T-helper 1 cell treated with Interleukin-12 subunit alpha and Interleukin-12 subunit beta and Interleukin-4 antibody, amounts not matched to agents 30 ng/mL and 1 ng/mL, for 36 hours (primary cell): ENCODE results near the gene ABHD5. TPM values are rescaled to one million over a fixed set of nuclear protein-coding genes. Genes with fewer than 3 reads are reported as not detected.

ENCODE experiments used
- intact Hi-C: fragments of 100-400 bp; cut with micrococcal nuclease; formaldehyde crosslinking; loops from one replicate; pipeline ENCODE4 v1.15.1; 2024
- total RNA-seq: library from RNA; stranded (reverse); gene quantifications from 2 replicates; pipeline ENCODE4 v1.2.3, GENCODE V29; 2022

The ABHD5 gene
- total RNA-seq, 1 donor from 2014 or later, result 19.2 TPM

DNA sequence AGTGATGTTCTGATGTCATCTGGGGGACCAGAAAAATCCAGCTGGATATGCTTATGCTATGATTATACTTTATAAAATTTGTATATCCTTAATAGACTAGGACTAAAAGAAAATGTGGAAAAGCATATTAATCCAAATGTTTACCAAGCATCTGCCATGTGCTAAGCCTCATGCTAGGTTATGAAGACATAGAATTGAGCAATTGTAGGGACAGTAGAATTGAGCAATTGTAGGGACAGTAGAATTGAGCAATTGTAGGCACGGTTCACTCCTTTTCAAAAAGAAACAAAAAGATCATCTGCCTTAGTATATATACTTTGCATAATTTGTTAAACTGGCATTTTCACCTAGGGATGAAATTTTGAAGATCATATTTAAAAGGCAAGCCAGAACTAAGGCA lies 18.3 kb downstream of the ABHD5 start:
- intact Hi-C loops, result no loop called here

DNA sequence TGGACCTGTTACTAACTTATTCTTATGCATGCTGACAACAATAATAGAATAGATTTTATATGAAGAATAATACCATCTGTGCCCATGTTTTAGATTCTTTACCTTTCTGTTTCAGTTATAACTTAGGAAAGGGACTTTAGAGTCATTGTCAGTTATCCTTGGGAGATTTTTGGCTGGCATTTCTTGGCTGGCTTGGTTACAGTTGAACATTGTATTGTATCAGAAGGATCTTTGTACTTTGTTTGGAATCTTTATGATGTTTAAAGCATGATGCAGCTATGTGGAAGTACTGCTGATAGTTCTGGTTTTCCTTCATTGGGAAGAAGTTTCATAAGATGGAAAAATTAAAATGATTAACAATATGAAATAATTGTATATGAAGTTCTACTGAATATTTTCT lies 19.9 kb downstream of the ABHD5 start:
- intact Hi-C loops, result no loop called here

DNA sequence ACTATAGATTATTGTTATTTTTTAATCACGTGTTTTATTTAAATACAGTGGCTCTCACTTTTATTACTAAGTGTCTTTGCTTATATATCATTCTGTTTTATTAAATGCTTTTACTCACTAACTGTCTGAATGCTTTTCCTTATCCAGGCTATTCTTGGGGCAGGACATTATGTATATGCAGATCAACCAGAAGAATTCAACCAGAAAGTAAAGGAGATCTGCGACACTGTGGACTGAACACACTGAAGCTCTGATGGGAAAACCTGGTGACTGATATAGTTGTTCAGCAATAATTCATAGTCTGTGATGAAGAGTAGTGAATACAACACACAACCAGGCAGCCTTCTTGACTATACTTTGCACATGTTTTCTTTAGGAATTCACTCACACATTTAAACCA lies 27.6 kb downstream of the ABHD5 start:
- intact Hi-C loops, result no loop called here

DNA sequence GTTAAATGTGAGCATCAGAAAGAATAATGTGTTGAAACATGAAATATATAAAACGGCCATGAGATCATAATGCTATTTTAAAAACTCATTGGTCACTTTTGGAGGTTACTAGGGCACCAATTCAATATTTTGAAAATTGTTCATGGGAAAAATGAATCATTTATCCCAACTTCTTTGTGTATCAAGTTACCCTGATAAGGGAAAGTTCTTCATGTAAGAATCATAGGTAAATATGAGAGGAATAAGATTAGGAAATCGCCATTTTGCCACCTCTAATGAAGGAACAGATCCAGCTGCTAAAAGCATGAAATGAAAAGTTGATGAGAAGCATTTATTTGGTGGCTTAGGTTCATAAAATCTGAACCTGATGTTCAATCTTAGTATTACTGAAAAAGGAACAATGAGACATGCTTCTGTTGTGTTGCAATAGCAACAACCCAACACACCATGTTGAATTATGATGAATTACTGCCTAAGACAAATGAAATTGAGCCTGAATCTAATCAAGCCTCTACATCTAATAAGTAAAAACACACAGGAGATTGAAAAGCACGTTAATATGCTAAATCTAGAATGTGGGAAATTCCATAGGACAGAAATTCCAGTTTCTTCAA lies 32.5 kb downstream of the ABHD5 start:
- intact Hi-C loops, result no loop called here

DNA sequence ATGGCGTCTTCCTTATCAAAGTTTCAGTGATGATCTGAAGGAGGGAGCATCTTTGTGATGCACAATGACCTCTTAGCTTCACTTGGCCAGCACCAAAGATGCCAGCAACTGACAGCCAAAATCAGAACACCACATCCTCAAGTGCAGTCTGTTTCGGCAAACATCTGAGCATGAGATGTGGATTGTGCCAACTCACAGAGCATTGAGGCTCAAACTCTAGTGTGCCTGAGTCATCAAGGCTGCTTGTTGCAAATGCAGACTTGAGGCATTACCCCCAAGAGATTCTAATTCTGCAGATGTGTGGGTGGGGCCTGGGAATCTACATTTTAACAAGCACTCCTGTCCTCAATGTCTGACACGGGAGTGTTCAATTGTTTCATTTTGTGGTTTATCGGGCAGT lies 35.8 kb downstream of the ABHD5 start:
- intact Hi-C loops, result no loop called here

DNA sequence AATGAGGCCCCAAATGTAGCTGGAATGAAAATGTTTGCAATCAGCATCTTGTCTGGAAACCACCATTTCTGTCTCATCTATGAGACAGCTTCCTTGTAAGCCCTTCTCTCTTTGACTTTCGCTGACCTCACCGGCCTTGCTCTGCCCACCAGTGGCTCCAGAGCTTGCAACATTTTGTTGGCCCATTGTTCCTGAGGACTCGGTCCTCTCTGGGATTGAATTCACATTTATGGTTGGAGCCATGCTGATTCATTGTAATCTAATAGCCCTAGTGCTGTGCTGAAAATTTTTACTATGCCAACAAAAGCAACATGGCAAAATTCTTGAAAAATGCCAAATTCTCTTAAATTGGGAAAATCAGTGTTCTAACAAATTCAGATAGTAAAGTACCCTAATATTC lies 37.2 kb downstream of the ABHD5 start:
- intact Hi-C loops, result no loop called here

DNA sequence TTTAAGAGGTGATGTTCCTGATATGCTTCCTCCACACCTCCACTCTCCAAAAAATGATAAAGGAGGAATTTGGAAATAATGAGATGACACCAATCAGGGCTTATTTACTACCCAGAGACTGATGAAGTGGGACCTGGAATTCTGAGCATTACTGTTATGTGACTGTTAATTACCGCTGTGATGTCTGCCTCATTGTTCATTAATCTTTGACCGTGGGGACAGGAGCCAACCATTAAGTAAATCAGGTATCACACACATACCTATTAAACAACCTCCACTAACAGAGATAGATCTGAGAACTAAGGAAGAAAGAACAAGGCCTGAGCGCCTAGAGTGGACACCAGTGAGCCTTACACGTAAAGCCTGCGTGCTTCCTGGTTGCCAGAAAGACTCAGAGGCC lies 37.7 kb downstream of the ABHD5 start:
- intact Hi-C loops, result no loop called here

DNA sequence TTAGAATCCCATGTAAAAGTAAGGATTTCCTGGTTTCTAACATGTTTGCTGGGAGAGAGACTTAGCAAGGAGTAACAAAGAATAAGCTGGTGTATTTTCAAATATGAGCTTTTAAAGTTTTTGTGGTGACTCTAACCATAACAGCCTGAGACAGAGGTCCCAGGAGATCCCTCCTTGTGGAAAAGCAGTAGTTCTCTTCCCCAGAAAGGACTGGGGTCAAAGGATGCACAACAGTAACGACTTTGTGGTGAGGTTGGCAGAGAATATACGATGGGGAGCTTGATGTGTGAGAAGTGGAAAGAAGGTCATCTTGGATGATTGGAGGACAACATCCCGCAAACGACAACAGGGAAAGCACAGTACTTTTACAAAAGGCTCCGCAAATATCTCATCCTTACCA lies 38.2 kb downstream of the ABHD5 start:
- intact Hi-C loops, result no loop called here

DNA sequence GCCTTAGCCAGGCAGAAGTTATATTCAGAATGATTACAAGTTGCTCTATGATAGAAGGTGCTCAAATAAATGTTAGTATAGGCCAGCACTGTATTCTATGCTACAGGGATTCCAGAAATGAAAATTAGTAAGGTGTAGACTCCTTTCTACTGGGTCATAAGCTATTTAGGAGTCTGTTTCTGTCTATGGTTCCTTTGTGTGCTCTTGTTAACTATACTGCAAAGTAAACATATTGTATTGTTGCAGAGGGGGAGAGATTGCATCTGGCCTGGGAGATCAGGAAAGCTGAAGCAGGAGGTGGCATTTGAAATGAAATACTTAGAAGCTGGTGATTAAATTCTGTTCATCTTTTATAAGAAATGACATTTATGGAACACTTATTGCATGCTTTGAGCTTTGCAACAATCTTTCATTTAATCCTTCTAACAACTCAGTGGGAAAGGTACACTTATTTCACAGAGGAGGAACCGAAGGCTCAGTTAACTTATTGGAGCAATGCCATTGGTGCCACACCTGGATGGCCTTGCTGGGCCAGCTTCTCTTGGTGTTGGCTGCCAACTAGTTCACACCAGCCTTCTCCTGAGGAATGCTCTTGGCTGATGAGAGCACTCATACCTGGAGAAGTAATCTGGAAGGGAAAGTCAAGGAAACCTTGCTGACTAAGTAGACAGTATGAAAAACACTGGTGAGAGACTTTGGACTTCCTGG lies 39.1 kb downstream of the ABHD5 start:
- intact Hi-C loops, result no loop called here

DNA sequence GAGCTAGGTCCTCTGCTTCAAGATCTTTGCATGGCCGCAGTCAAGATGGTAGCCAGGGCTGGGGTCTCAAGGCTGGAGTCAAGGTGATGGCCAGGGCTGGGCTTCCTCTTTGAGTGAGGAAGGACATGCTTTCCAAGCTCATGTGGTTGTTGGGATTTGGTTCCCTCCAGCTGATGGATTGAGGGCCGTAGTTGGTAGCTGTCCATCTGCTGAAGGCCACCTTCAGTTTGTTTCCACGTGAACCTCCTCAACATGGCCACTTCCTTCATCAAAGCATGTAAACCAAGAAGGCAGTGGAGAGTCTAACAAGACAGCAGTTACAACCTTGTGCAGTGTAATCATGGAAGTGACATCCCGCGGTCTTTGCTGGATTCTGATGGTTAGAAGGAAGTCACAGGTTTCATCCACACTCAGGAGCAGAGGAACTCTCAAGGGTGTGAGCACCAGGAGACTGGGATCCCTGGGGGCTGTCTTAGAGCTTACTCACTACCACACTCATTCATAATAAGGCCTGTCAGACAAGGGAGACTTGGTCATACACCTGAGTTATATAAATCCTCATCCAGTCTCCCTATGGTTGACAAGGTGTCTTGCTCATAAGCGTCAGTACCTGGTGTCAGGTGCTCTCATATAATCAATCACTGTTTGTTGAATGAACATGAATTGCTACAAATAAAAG lies 42.1 kb downstream of the ABHD5 start:
- intact Hi-C loops, result no loop called here

DNA sequence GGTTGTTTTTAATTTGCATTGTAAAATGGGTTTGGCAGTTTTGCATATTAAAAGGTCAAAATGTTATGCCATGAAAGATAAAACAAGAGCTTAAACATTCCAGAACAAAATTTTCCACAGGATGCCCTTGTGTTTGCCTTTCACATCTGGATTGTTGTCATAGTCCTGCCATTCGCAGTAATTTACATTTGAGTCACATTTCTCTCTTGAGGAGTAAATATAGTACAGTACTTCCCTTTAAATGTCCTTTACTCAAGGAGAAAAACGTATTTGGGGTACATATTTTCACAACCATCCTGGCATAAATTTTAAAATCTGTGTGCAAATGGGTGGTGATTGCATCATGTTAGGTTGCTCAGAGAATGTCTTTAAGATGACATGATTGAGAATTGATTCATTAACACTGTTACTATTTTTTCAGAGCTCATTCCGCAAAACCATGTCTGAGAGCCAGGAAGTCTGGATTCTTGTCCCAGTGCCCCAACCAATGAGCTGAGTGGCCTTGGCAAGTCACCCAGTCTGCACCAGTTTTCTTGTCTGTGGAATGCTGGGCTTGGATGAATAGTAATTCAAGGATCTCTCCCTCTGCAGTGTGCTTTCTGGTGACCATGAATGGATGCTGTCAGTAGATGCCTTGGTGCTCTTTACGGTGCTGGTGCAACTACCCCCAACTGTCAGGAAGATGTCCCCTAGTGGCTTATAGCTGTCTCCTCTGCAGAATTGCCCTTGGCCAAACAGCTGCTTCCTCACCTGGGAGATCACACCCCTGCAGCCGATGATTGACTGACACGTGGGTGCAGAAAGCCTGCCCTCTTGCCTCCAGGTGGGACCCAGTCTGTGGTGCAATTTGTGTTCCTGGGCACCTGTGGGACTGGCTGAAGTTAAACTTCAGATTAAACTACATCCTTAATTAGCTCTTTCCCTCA lies 43.0 kb downstream of the ABHD5 start:
- intact Hi-C loops, result no loop called here

DNA sequence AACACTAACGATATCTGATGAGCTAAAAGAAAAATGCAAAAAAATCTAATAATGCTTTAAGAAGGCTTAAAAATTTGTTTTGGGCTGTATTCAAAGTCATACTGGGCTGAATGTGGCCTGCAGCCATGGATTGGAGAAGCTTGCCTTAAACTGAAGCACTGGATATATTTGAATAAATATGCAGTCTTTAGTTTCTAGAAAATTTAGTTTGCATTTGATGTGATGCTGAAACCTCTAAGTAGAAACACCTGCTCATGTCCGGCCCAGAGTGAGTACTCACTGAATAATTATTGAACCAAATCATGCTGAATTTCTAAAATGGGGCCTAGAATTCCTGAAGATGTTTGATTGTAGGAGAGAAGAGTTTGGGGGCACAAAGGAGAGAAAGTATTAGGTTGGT lies 43.9 kb downstream of the ABHD5 start:
- intact Hi-C loops, result no loop called here

DNA sequence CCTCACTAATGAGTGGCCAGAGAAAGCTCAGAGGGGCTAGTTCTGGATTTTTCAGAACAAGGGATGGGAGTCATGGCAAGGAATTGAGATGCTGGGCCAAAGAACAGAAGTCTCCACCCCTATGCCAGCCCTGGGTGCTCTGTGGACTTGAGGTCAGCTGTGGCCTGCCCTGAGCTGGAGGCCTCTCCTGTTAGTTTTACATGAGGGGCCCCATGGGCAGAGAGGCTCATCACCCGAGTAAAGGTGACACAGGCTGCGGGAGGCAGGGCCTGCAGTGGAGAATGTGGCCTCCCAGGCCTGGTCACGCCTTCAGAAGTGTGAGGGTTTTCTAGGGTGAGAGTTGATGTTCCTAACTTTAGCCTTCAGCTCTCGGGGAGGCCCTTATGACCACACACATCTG lies 44.9 kb downstream of the ABHD5 start:
- intact Hi-C loops, result no loop called here

DNA sequence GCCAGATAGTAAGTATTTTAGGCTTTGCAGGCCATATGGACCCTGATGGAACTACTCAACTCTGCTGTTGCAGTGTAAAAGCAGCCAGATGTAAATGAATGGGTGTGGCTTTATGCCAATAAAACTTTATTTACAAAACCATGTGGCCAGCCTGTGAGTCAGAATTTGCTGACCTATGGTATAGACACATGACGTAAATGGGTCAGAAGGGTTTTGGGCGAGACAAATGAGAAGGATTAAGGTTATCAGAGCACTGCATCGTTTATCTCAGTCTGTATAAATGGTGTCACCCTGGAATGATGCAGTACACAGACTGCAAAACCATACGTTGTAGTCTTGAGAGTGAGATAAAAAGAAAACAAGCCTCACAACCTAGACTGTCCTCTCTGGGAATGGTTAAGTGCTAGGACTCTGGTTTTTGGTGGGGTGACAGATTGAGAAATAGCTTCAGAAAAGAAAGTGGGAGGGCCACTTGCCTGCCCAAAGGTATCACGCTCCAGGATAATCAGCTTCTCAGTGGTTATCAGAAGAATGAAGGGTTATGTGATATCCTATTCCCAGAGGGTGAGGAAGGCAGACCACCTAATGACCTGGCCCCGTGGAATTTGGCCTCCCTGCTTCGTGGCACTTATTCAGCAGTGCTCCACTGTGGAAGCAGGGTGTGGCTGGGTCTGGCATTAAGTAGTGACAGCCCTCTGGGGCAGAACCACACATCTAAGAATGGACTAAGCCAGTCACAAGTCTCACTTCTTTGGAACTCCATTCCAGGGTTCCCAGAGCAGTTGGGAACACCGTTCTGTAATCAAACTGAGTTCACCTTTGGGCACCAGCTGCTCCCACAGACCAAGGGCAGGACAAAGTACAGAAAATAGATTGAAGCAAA lies 46.1 kb downstream of the ABHD5 start:
- intact Hi-C loops, result no loop called here

DNA sequence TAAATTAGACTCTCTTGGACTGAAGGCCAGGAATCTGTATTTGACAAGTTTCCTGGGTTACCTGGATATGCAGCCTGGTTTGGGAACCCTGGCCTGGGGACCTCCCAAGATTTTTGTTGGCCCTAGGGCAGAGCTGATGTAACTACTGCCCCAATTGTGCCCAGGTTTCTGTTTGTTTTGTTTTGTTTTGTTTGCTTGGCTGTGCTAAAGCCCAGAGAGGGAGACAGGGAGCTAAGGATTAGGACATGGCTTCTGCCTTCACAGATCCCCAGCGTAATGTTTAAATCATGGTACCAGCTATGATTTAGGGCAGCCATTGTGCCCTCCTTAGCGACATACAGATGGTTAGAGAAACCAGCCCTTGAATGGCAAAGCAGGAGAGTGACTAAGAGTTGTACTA lies 47.6 kb downstream of the ABHD5 start:
- intact Hi-C loops, result no loop called here

DNA sequence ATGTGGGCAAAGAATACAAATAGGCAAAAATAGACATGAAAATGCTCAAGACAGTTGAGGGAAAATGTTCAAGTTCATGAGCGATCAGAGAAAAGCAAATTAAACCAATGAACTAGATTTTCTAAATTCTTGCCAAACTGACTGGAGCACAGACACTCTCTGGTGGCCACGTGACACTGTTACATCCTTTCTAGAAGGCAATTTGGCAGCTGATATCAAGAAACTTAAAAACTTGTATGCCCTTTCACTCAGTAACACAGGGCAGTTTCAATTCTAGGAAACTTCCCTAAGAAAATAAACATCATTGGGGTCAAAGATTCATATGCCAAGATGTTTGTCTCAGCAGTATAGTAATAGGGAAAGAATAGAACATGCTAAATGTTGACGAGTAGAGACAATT lies 52.2 kb downstream of the ABHD5 start:
- intact Hi-C loops, result no loop called here

DNA sequence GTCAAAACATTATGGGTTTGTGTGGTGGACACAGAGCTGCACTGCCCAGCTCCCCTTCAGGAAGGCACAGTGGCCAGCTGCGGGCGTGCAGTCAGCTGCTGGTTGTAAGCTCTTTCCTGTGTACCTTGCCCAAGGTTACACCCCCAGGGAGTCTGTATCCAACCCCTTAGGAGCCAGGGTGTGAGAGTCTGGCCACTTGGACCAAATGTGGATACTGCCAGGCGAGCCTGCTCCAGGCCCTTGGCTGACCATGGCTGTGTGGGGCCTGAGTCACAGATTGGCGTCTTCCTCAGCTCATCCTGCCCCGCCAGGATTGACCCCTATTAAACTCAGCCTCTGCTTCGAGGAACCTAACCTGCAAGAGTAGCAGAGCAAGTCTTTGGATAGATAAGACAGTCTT lies 56.9 kb downstream of the ABHD5 start:
- intact Hi-C loops, result no loop called here

DNA sequence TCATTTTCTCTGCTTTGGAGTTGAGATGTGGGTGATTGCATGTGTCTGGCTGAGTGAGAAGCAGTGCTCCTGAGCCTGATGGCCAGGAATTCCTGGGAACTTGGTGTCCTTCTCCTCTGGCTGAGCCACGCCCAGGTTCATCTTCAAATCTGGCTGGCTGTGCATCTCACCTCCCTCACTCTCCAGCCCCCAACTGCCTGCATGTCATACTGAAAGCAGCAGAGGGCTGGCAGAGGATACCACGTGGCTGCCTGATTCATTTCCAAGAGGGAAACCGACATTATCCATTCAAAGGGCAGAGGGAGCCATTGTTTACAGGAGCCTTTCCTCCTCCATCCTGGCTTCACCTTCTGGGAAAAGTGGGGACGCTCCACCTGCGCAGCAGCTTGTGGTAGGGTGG lies 57.4 kb downstream of the ABHD5 start:
- intact Hi-C loops, result no loop called here

DNA sequence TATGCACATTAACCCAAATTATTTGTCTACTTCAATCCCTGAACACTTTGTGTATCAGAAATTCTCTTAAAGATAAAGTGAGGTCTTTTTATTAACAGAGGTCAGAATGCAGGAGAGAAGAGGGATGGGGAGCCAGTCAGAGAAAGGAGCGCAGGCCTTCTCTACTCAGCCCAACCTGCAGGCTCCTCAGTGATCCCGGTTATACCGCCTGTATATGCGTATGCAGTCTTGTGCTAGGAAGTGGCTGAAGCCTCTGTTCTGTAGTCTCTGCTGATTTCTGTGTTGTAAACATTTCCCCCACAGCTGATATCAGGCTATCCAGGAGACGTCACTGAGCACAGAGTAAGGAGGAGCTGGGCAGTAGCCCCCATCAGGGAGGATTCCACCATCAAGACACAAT lies 57.9 kb downstream of the ABHD5 start:
- intact Hi-C loops, result no loop called here

DNA sequence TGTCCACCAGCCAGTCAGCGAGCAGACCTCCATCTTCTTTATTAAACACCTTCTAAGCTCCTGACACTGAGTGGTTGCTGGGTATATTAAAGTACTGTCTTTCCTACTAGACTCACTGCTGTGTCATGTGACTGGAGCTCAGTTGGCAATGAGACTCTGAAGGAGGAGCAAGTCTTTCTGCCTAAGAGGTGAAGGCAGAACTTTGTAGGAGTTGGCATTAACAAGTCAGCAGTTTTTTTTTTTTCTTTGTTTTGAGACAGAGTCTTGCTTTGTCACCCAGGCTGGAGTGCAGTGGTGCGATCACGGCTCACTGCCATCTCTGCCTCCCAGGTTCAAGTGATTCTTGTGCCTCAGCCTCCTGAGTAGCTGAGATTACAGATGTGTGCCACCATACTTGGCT lies 62.2 kb downstream of the ABHD5 start:
- intact Hi-C loops, result no loop called here
